T-cell (primary cell): Measurements from ENCODE around the gene CDK5RAP3. TPM values are rescaled to one million over a fixed set of nuclear protein-coding genes. Genes with fewer than 3 reads are reported as not detected.

ENCODE experiments used
- ATAC-seq, 4 experiments: fragments of 200-7000 bp in 3 of 4; fragments of 150-1000 bp in 1 of 4; cut with Tn5 transposase; replicated peaks in 1 of 4; 1 replicate in 3 of 4; 2 replicates in 1 of 4; pipeline ENCODE4 v1.10.0; 2021; ENCODE audit warnings: moderate library complexity in 3 of 4, mild to moderate bottlenecking in 2 of 4, moderate number of reproducible peaks in 1 of 4
- CTCF ChIA-PET, 2 donors: fragments of 300-600 bp; sonication (Branson Sonifier 250); formaldehyde crosslinking; loops; one replicate each; lab custom pipeline; 2022; ENCODE audit warnings: antibody characterized with exemption in 2 of 2; lab: Charles Lee
- POLR2A ChIA-PET, 2 donors: fragments of 300-600 bp; sonication (Branson Sonifier 250); formaldehyde crosslinking; loops; one replicate each; lab custom pipeline; 2022; ENCODE audit warnings: antibody characterized with exemption in 2 of 2; lab: Charles Lee
- DNase-seq, 35 experiments: peaks; one replicate each; pipeline versions ENCODE4 v3.0.0 to v3.0.0-alpha.2; 2013 to 2023
- H3K27ac ChIP-seq: one replicate; pipeline ENCODE4 v1.5.1; 2013; ENCODE audit warnings: low read length
- H3K27me3 ChIP-seq, 2 experiments: replicated peaks in 1 of 2; 1 replicate in 1 of 2; 2 replicates in 1 of 2; pipeline versions ENCODE4 v1.6.1 to v1.7.0; 2013; ENCODE audit warnings: low read length in 1 of 2, mixed read lengths in 1 of 2; ENCODE audit not compliant: control insufficient read depth in 2 of 2, insufficient read depth in 2 of 2; ENCODE audit errors: extremely low read depth in 1 of 2
- H3K36me3 ChIP-seq, 2 donors: 1 replicate in 1 of 2; 2 replicates in 1 of 2; pipeline versions ENCODE4 v1.6.1 to v1.7.0; 2013; ENCODE audit warnings: low read length in 1 of 2; ENCODE audit not compliant: control insufficient read depth in 2 of 2, insufficient read depth in 1 of 2; ENCODE audit errors: extremely low read depth in 1 of 2
- H3K4me1 ChIP-seq, 2 experiments: 1 replicate in 1 of 2; 2 replicates in 1 of 2; pipeline versions ENCODE4 v1.6.1 to v1.7.0; 2013; ENCODE audit warnings: low read length in 2 of 2, mixed read lengths in 1 of 2; ENCODE audit not compliant: insufficient read depth in 2 of 2, control insufficient read depth in 1 of 2; ENCODE audit errors: extremely low read depth in 1 of 2
- H3K4me3 ChIP-seq, 2 donors: 1 replicate in 1 of 2; 2 replicates in 1 of 2; pipeline versions ENCODE4 v1.5.1 to v1.7.0; 2013; ENCODE audit warnings: mild to moderate bottlenecking in 2 of 2, low read length in 1 of 2, moderate library complexity in 1 of 2; ENCODE audit not compliant: control insufficient read depth in 1 of 2; ENCODE audit errors: extremely low read depth in 1 of 2
- H3K9me3 ChIP-seq: 2 replicates; pipeline ENCODE4 v1.7.0; 2013
- H3K27ac Mint-ChIP-seq, 2 donors: one replicate each; pipeline ENCODE4 v1.8.0; 2020 to 2021; ENCODE audit warnings: mild to moderate bottlenecking in 2 of 2, mixed read lengths in 2 of 2
- H3K27me3 Mint-ChIP-seq, 2 donors: one replicate each; pipeline ENCODE4 v1.8.0; 2021 to 2022; ENCODE audit warnings: mixed read lengths in 2 of 2
- H3K36me3 Mint-ChIP-seq: one replicate; pipeline ENCODE4 v1.8.0; 2021; ENCODE audit warnings: mixed read lengths
- H3K4me1 Mint-ChIP-seq, 3 donors: one replicate each; pipeline ENCODE4 v1.8.0; 2020 to 2022; ENCODE audit warnings: mixed read lengths in 3 of 3, mild to moderate bottlenecking in 1 of 3
- H3K4me3 Mint-ChIP-seq, 3 donors: one replicate each; pipeline ENCODE4 v1.8.0; 2020 to 2022; ENCODE audit warnings: mild to moderate bottlenecking in 3 of 3, mixed read lengths in 3 of 3, moderate library complexity in 3 of 3
- H3K9me3 Mint-ChIP-seq, 3 donors: one replicate each; pipeline ENCODE4 v1.8.0; 2020 to 2022; ENCODE audit warnings: mixed read lengths in 3 of 3
- WGBS: methylation state at CpG from one replicate; pipeline ENCODE4 v1.1.5; 2013; ENCODE audit warnings: missing lambda C conversion rate; ENCODE audit not compliant: insufficient coverage; 5-methylcytosine and 5-hydroxymethylcytosine counted together
- total RNA-seq, 35 experiments: library from RNA in 6 of 35; stranded (reverse) in 6 of 35; fragments of 120-200 nt in 1 of 35; gene quantifications; one replicate each; pipeline versions ENCODE4 v1.2.1 to v1.2.4 and lab custom pipeline; 2013 to 2026

The CDK5RAP3 gene
- total RNA-seq, 5 donors from 2014 or later (not counting 1 experiment from before 2014, with no cell fraction given): 247 to 349 (median 318) TPM

- Histone ChIP-seq H3K9me3 (no peaks in the 10 kb centered on the region), H3K27ac (no peak within 1 kb of the TSS), H3K4me3 (no peak within 1 kb of the TSS), H3K27me3 (peaks cover 0 to 3% of the 10 kb centered on the region in 2 experiments), H3K4me1 (no peaks in the 10 kb centered on the region), H3K36me3 (peaks cover 0 to 3% of the 10 kb centered on the region in 2 donors)
- H3K27ac Mint-ChIP-seq: no peak within 1 kb of the TSS
- no peaks in the 10 kb centered on the region for H3K27me3 Mint-ChIP-seq
- DNase-seq (no peak), ATAC-seq (no peak)
- ChIA-PET CTCF (interaction anchor here in 1 of 2 donors (0.5 to 1.3 kb wide), 2 partner anchors 10 to 717 kb away, joined by 3 read pairs; no protein-coding TSS in a partner anchor), POLR2A (no interaction called here)
- no peaks in the 10 kb centered on the region for H3K9me3 Mint-ChIP-seq
- H3K4me1 Mint-ChIP-seq: no peaks in the 10 kb centered on the region
- H3K36me3 Mint-ChIP-seq: no peaks in the 10 kb centered on the region
- H3K4me3 Mint-ChIP-seq: no peak within 1 kb of the TSS
- 77% methylated on average over 10 of the region's 16 CpGs for WGBS
Measured at GRCh38 chr17:47957591-47958490, 13.1 kb upstream of the CDK5RAP3 start, which contains the start of gene PRR15L. Gene PRR15L (minus strand): TSS chr17:47957883. CDS start chr17:47953234, 4,649 bp downstream.

GRCh38 chr17:47959825-47960655 lies 10.9 kb upstream of the CDK5RAP3 start:
- Histone ChIP-seq H3K27me3 (peaks cover 0 to 3% of the 10 kb centered on the region in 2 experiments), H3K4me1 (no peaks in the 10 kb centered on the region), H3K4me3 (no peak overlapping the region), H3K36me3 (no peaks in the 10 kb centered on the region), H3K9me3 (no peaks in the 10 kb centered on the region), H3K27ac (no peak overlapping the region)
- no peak overlapping the region for H3K27ac Mint-ChIP-seq
- H3K4me1 Mint-ChIP-seq: no peaks in the 10 kb centered on the region
- no peak for ATAC-seq
- 77% methylated on average over 4 of the region's 8 CpGs for WGBS
- DNase-seq: no peak
- H3K9me3 Mint-ChIP-seq: no peaks in the 10 kb centered on the region
- CTCF ChIA-PET: interaction anchor here (1.3 to 2.0 kb wide), 2 partner anchors 10 to 12 kb away, joined by 3 to 8 read pairs; no protein-coding TSS in a partner anchor
- POLR2A ChIA-PET: no interaction called here
- no peak overlapping the region for H3K4me3 Mint-ChIP-seq
- no peaks in the 10 kb centered on the region for H3K36me3 Mint-ChIP-seq
- no peaks in the 10 kb centered on the region for H3K27me3 Mint-ChIP-seq

- Histone ChIP-seq H3K27ac (no peak overlapping the region), H3K4me3 (no peak overlapping the region), H3K27me3 (peaks cover 0 to 3% of the 10 kb centered on the region in 2 experiments), H3K36me3 (no peaks in the 10 kb centered on the region), H3K9me3 (no peaks in the 10 kb centered on the region), H3K4me1 (no peaks in the 10 kb centered on the region)
- Mint-ChIP-seq H3K4me3 (no peak overlapping the region), H3K27me3 (no peaks in the 10 kb centered on the region), H3K27ac (no peak overlapping the region), H3K4me1 (no peaks in the 10 kb centered on the region), H3K36me3 (no peaks in the 10 kb centered on the region), H3K9me3 (no peaks in the 10 kb centered on the region)
- DNase-seq (no peak), ATAC-seq (no peak)
- ChIA-PET CTCF (no interaction called here), POLR2A (no interaction called here)
- 69% methylated on average over 4 of the region's 6 CpGs for WGBS
Measured at GRCh38 chr17:47961406-47961805, 9.5 kb upstream of the CDK5RAP3 start.

- no peaks in the 10 kb centered on the region for H3K9me3 ChIP-seq
- H3K27ac Mint-ChIP-seq: no peak overlapping the region
- ChIA-PET CTCF (no interaction called here), POLR2A (no interaction called here)
- no peak overlapping the region for H3K4me3 Mint-ChIP-seq
- H3K4me3 ChIP-seq: no peak overlapping the region
- WGBS: 88% methylated on average over 1 of the region's 3 CpGs
- no peaks in the 10 kb centered on the region for H3K27me3 Mint-ChIP-seq
- peaks cover 0 to 5% of the 10 kb centered on the region in 2 experiments for H3K27me3 ChIP-seq
- H3K4me1 ChIP-seq: no peaks in the 10 kb centered on the region
- no peaks in the 10 kb centered on the region for H3K36me3 Mint-ChIP-seq
- no peaks in the 10 kb centered on the region for H3K9me3 Mint-ChIP-seq
- no peak overlapping the region for H3K27ac ChIP-seq
- H3K36me3 ChIP-seq: no peaks in the 10 kb centered on the region
- DNase-seq: no peak
- ATAC-seq: no peak
- H3K4me1 Mint-ChIP-seq: no peaks in the 10 kb centered on the region
Measured at GRCh38 chr17:47962901-47963300, 8.0 kb upstream of the CDK5RAP3 start.

- Mint-ChIP-seq H3K4me3 (no peak overlapping the region), H3K27me3 (no peaks in the 10 kb centered on the region), H3K27ac (no peak overlapping the region), H3K36me3 (no peaks in the 10 kb centered on the region), H3K4me1 (peaks cover 3 to 4% (median 4%) of the 10 kb centered on the region in 3 donors), H3K9me3 (no peaks in the 10 kb centered on the region)
- ATAC-seq (no peak), DNase-seq (no peak)
- peaks cover 0 to 7% of the 10 kb centered on the region in 2 experiments for H3K27me3 ChIP-seq
- H3K36me3 ChIP-seq: no peaks in the 10 kb centered on the region
- CTCF ChIA-PET: interaction anchor here in 1 of 2 donors (1.0 kb wide), 1 partner anchor 16 kb away, joined by 3 read pairs; no protein-coding TSS in a partner anchor
- WGBS: no CpG with 5 or more reads among the region's 5 CpGs
- POLR2A ChIA-PET: interaction anchor here (0.5 to 0.6 kb wide), 2 partner anchors 116 to 455 kb away, joined by 3 read pairs; no protein-coding TSS in a partner anchor
- H3K4me1 ChIP-seq: peaks cover 0 to 3% of the 10 kb centered on the region in 2 experiments
- no peak overlapping the region for H3K27ac ChIP-seq
- no peak overlapping the region for H3K4me3 ChIP-seq
- no peaks in the 10 kb centered on the region for H3K9me3 ChIP-seq
Measured at GRCh38 chr17:47964856-47965255, 6.1 kb upstream of the CDK5RAP3 start.

GRCh38 chr17:47966079-47966519 lies 4.8 kb upstream of the CDK5RAP3 start:
- Mint-ChIP-seq H3K4me1 (peaks cover 14 to 17% (median 15%) of the 10 kb centered on the region in 3 donors), H3K27ac (no peak overlapping the region), H3K27me3 (no peaks in the 10 kb centered on the region), H3K36me3 (no peaks in the 10 kb centered on the region), H3K4me3 (no peak overlapping the region), H3K9me3 (no peaks in the 10 kb centered on the region)
- Histone ChIP-seq H3K36me3 (no peaks in the 10 kb centered on the region), H3K27ac (no peak overlapping the region), H3K27me3 (peaks cover 0 to 7% of the 10 kb centered on the region in 2 experiments), H3K4me1 (peaks cover 2 to 11% of the 10 kb centered on the region in 2 experiments), H3K4me3 (no peak overlapping the region), H3K9me3 (no peaks in the 10 kb centered on the region)
- ChIA-PET POLR2A (no interaction called here), CTCF (interaction anchor here in 1 of 2 donors (1.0 kb wide), 1 partner anchor 17 kb away, joined by 3 read pairs; no protein-coding TSS in a partner anchor)
- DNase-seq (no peak), ATAC-seq (no peak)
- WGBS: no CpG with 5 or more reads among the region's 1 CpG
